ENCODE measurements around the gene SNX32. TPM values are rescaled to one million over a fixed set of nuclear protein-coding genes. Genes with fewer than 3 reads are reported as not detected.
A peak's percentile ranks its signal among the peaks of the same experiment; 100 is the strongest.

Gene SNX32
- total RNA-seq, 1 experiment from 2014 or later: not detected

GRCh38 chr11:65817312-65817834, 16.4 kb upstream of the SNX32 start:
- ATAC-seq (no peak), DNase-seq (ENCODE audit: low read depth, low spot score) (no peak)
- no peaks in the 10 kb centered on the region for H3K27me3 ChIP-seq (ENCODE audit: insufficient read depth, low read length)
- H3K27ac ChIP-seq (ENCODE audit: low read depth, low read length): peak overlapping the region; percentile 51; the same call in 1 of the 2 replicates
- peak overlapping the region; percentile 67 for H3K9ac ChIP-seq (ENCODE audit: low read length)
- H2AFZ ChIP-seq (ENCODE audit: low read depth, low read length, poor library complexity, severe bottlenecking): peak overlapping the region; percentile 88
- intact Hi-C loops (cut with micrococcal nuclease): no loop called here
- TF ChIP-seq CEBPB (IDR thresholded peaks at IDR 0.05; ENCODE audit: low read depth) (no peak), CTCF (IDR thresholded peaks at IDR 0.05 in 2 of 3, conservative IDR thresholded peaks at IDR 0.05 in 1 of 3; ENCODE audit: borderline replicate concordance in 1 of 3, insufficient read depth in 1 of 3, low read depth in 2 of 3, low read length in 2 of 3) (no peak), FOSL1 (IDR thresholded peaks at IDR 0.05; ENCODE audit: low read depth) (no peak), EZH2phosphoT487 (IDR thresholded peaks at IDR 0.05; ENCODE audit: borderline replicate concordance) (no peak), ELF1 (IDR thresholded peaks at IDR 0.05; ENCODE audit: borderline replicate concordance, low read depth) (no peak), CBX3 (IDR thresholded peaks at IDR 0.05; ENCODE audit: low read depth) (no peak), ZNF274 (IDR thresholded peaks at IDR 0.05; ENCODE audit: low read depth, low read length) (no peak), JUND (IDR thresholded peaks at IDR 0.05) (no peak), RAD21 (IDR thresholded peaks at IDR 0.05; ENCODE audit: low read depth) (no peak), EGR1 (IDR thresholded peaks at IDR 0.05; ENCODE audit: low read depth) (no peak), TCF7L2 (IDR thresholded peaks at IDR 0.05; ENCODE audit: borderline replicate concordance, extremely low read depth, insufficient read depth, insufficient read length) (no peak), YY1 (IDR thresholded peaks at IDR 0.05; ENCODE audit: extremely low read depth, insufficient replicate concordance, low read depth, low read length) (no peak), EZH2 (IDR thresholded peaks at IDR 0.05) (no peak), SIN3A (IDR thresholded peaks at IDR 0.05; ENCODE audit: low read depth) (no peak)
- no peaks in the 10 kb centered on the region for H3K9me2 ChIP-seq (ENCODE audit: insufficient read depth)
- H3K9me3 ChIP-seq (ENCODE audit: control insufficient read depth in 1 of 2, insufficient read depth in 1 of 2, low read depth in 1 of 2, low read length in 2 of 2): no peaks in the 10 kb centered on the region
- peak overlapping the region; percentile 51 to 65 for H3K4me3 ChIP-seq (replicated peaks in 1 of 2; ENCODE audit: low read depth in 1 of 2, low read length in 2 of 2)
- CTCF ChIA-PET: interaction anchor here (0.6 to 3.7 kb wide), 12 partner anchors 10 to 208 kb away, joined by 3 to 36 read pairs (median 4); partner anchors contain the start of gene KAT5
- H3K4me1 ChIP-seq (ENCODE audit: control insufficient read depth in 1 of 2, insufficient read depth in 2 of 2, low read length in 2 of 2): peaks cover 0 to 12% of the 10 kb centered on the region in 2 experiments; a peak in 2 of 4 replicates
- peak overlapping the region; percentile 76 for H3K4me2 ChIP-seq (ENCODE audit: low read length)
- H3K79me2 ChIP-seq (ENCODE audit: insufficient read depth, low read length): no peaks in the 10 kb centered on the region
- TSS peak; percentile 74 for BruUV-seq (replicated peaks)
- POLR2A ChIA-PET: interaction anchor here (0.6 to 2.6 kb wide), 6 partner anchors 13 to 170 kb away, joined by 3 to 8 read pairs (median 4); partner anchors contain the start of genes AP5B1, KAT5 and MUS81
- no peaks in the 10 kb centered on the region for H3K36me3 ChIP-seq (ENCODE audit: control insufficient read depth in 1 of 2, insufficient read depth in 2 of 2, low read length in 2 of 2)
- RAD21 ChIA-PET (ENCODE audit: low non-redundant PET in 1 of 2, low total read pairs in 2 of 2, uncharacterized antibody in 2 of 2, unreplicated experiment in 2 of 2): interaction anchor here (0.6 to 2.2 kb wide), 12 partner anchors 20 to 188 kb away, joined by 3 to 12 read pairs (median 3); partner anchors contain the start of gene KAT5 (in 1 of the 2)
- H4K20me1 ChIP-seq (ENCODE audit: insufficient read depth): no peaks in the 10 kb centered on the region

Measured in HCT116 (cell line).